Measurements from ENCODE around the gene CHRNB1. TPM values are rescaled to one million over a fixed set of nuclear protein-coding genes. Genes with fewer than 3 reads are reported as not detected.

The CHRNB1 gene
- total and polyA plus RNA-seq, 2 donors (not counting 1 experiment from before 2014, with no cell fraction given) = 6.2 to 7.2 TPM

GRCh38 chr17:7396147-7396546 is 48.7 kb upstream of the CHRNB1 start:
- no peak overlapping the region for H3K9ac ChIP-seq (ENCODE audit: low read length)
- POLR2A ChIA-PET = no interaction called here
- H3K4me1 ChIP-seq (ENCODE audit: control insufficient read depth in 2 of 2, insufficient read depth in 2 of 2, low read length in 2 of 2) = peaks cover 12 to 16% of the 10 kb centered on the region in 2 donors
- no peak overlapping the region for H2AFZ ChIP-seq (ENCODE audit: insufficient read depth, low read depth, low read length, poor library complexity, severe bottlenecking)
- peaks cover 12% of the 10 kb centered on the region for H3K4me1 Mint-ChIP-seq
- peaks cover 0 to 14% of the 10 kb centered on the region in 2 experiments for H3K36me3 ChIP-seq (replicated peaks in 1 of 2; ENCODE audit: control extremely low read depth in 1 of 2, control insufficient read depth in 1 of 2, extremely low read depth in 1 of 2, insufficient read depth in 2 of 2, low read length in 1 of 2)
- intact Hi-C loops (cut with micrococcal nuclease) = no loop called here
- TF ChIP-seq EZH2 (IDR thresholded peaks at IDR 0.05; ENCODE audit: borderline replicate concordance, insufficient read depth, low read depth, low read length, poor library complexity, severe bottlenecking) = no peak
- TF ChIP-seq, protein P1, sequence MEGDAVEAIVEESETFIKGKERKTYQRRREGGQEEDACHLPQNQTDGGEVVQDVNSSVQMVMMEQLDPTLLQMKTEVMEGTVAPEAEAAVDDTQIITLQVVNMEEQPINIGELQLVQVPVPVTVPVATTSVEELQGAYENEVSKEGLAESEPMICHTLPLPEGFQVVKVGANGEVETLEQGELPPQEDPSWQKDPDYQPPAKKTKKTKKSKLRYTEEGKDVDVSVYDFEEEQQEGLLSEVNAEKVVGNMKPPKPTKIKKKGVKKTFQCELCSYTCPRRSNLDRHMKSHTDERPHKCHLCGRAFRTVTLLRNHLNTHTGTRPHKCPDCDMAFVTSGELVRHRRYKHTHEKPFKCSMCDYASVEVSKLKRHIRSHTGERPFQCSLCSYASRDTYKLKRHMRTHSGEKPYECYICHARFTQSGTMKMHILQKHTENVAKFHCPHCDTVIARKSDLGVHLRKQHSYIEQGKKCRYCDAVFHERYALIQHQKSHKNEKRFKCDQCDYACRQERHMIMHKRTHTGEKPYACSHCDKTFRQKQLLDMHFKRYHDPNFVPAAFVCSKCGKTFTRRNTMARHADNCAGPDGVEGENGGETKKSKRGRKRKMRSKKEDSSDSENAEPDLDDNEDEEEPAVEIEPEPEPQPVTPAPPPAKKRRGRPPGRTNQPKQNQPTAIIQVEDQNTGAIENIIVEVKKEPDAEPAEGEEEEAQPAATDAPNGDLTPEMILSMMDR (IDR thresholded peaks at IDR 0.05) = no peak
- no peak for ATAC-seq (ENCODE audit: low read depth)
- CTCF ChIA-PET = interaction anchor here (3.2 kb wide), 1 partner anchor 40 kb away, joined by 13 read pairs; the partner anchor contains the start of gene TMEM95
- 95% methylated on average over 4 of the region's 4 CpGs for WGBS (ENCODE audit: insufficient coverage)
- H3K4me3 ChIP-seq (ENCODE audit: control extremely low read depth in 1 of 5, extremely low read depth in 1 of 5, insufficient read depth in 1 of 5, low read depth in 2 of 5, low read length in 4 of 5) = no peak overlapping the region
- no peaks in the 10 kb centered on the region for H3K9me3 Mint-ChIP-seq (ENCODE audit: insufficient read depth)
- H3K4me3 Mint-ChIP-seq = peak overlapping the region; percentile 52
- no peaks in the 10 kb centered on the region for H3K27me3 ChIP-seq (replicated peaks in 1 of 4; ENCODE audit: control extremely low read depth in 1 of 4, control insufficient read depth in 3 of 4, insufficient read depth in 4 of 4, low read length in 3 of 4)
- no peaks in the 10 kb centered on the region for H3K27me3 Mint-ChIP-seq
- H4K20me1 ChIP-seq (ENCODE audit: control insufficient read depth, insufficient read depth, low read length, poor library complexity, severe bottlenecking) = no peaks in the 10 kb centered on the region
- no peak for DNase-seq
- peaks cover 10% of the 10 kb centered on the region for H3K79me2 ChIP-seq (ENCODE audit: control insufficient read depth, insufficient read depth, low read length)
- no peak overlapping the region for H3K4me2 ChIP-seq (replicated peaks; ENCODE audit: low read depth, low read length, poor library complexity, severe bottlenecking)
- no peak overlapping the region for H3K27ac ChIP-seq (ENCODE audit: low read length in 2 of 2)
- H3K9me3 ChIP-seq (ENCODE audit: control extremely low read depth in 1 of 3, control insufficient read depth in 2 of 3, insufficient read depth in 1 of 3, low read length in 2 of 3) = no peaks in the 10 kb centered on the region
- no peak overlapping the region for H3K27ac Mint-ChIP-seq

DNA sequence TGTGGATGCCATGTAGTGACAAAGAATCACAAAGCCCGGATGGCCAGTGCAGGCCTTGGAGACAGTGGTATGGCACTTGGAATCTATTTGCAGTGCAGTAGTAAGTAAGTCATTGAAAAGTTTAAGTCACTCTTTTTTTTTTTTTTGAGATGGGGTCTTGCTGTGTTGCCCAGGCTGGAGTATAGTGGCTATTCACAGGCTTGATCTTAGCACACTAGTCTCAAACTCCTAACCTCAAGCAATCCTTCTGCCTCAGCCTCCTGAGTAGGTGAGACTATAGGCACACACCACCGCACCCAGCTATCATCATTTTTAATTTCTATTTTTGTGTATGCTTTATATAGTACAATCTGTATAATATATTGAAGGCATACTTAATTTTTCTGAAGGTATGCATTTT is 46.2 kb upstream of the CHRNB1 start:
- H3K79me2 ChIP-seq (ENCODE audit: control insufficient read depth, insufficient read depth, low read length) = peaks cover 11% of the 10 kb centered on the region
- TF ChIP-seq, protein P1 (IDR thresholded peaks at IDR 0.05) = no peak
- no peak for TF ChIP-seq EZH2 (IDR thresholded peaks at IDR 0.05; ENCODE audit: borderline replicate concordance, insufficient read depth, low read depth, low read length, poor library complexity, severe bottlenecking)
- intact Hi-C loops (cut with micrococcal nuclease) = no loop called here
- DNase-seq (no peak), ATAC-seq (ENCODE audit: low read depth) (no peak)
- H3K36me3 ChIP-seq (replicated peaks in 1 of 2; ENCODE audit: control extremely low read depth in 1 of 2, control insufficient read depth in 1 of 2, extremely low read depth in 1 of 2, insufficient read depth in 2 of 2, low read length in 1 of 2) = no peaks in the 10 kb centered on the region
- peaks cover 15% of the 10 kb centered on the region for H3K4me1 Mint-ChIP-seq
- ChIA-PET POLR2A (interaction anchor here (0.7 to 1.5 kb wide), 2 partner anchors 37 to 83 kb away, joined by 3 to 11 read pairs; partner anchors contain the start of gene TMEM102), CTCF (interaction anchor here (1.7 kb wide), 1 partner anchor 42 kb away, joined by 4 read pairs; no protein-coding TSS in a partner anchor)
- no peak overlapping the region for H3K4me3 Mint-ChIP-seq
- no peak overlapping the region for H2AFZ ChIP-seq (ENCODE audit: insufficient read depth, low read depth, low read length, poor library complexity, severe bottlenecking)
- no peak overlapping the region for H3K4me3 ChIP-seq (ENCODE audit: control extremely low read depth in 1 of 5, extremely low read depth in 1 of 5, insufficient read depth in 1 of 5, low read depth in 2 of 5, low read length in 4 of 5)
- H4K20me1 ChIP-seq (ENCODE audit: control insufficient read depth, insufficient read depth, low read length, poor library complexity, severe bottlenecking) = no peaks in the 10 kb centered on the region
- no peak overlapping the region for H3K27ac Mint-ChIP-seq
- no peaks in the 10 kb centered on the region for H3K9me3 ChIP-seq (ENCODE audit: control extremely low read depth in 1 of 3, control insufficient read depth in 2 of 3, insufficient read depth in 1 of 3, low read length in 2 of 3)
- H3K27me3 ChIP-seq (replicated peaks in 1 of 4; ENCODE audit: control extremely low read depth in 1 of 4, control insufficient read depth in 3 of 4, insufficient read depth in 4 of 4, low read length in 3 of 4) = no peaks in the 10 kb centered on the region
- H3K4me1 ChIP-seq (ENCODE audit: control insufficient read depth in 2 of 2, insufficient read depth in 2 of 2, low read length in 2 of 2) = peaks cover 13 to 19% of the 10 kb centered on the region in 2 donors
- H3K27me3 Mint-ChIP-seq = no peaks in the 10 kb centered on the region
- 92% methylated on average over 1 of the region's 2 CpGs for WGBS (ENCODE audit: insufficient coverage)
- H3K4me2 ChIP-seq (replicated peaks; ENCODE audit: low read depth, low read length, poor library complexity, severe bottlenecking) = no peak overlapping the region
- H3K9ac ChIP-seq (ENCODE audit: low read length) = no peak overlapping the region
- no peak overlapping the region for H3K27ac ChIP-seq (ENCODE audit: low read length in 2 of 2)
- no peaks in the 10 kb centered on the region for H3K9me3 Mint-ChIP-seq (ENCODE audit: insufficient read depth)
